A549 (cell line): ENCODE results near the gene CILP2. TPM values are rescaled to one million over a fixed set of nuclear protein-coding genes. Genes with fewer than 3 reads are reported as not detected.

Experiments
- ATAC-seq, 2 experiments: fragments of 200-7000 bp in 1 of 2; fragments of >200 bp in 1 of 2; cut with Nextera tagmentation in 1 of 2; cut with Tn5 transposase in 1 of 2; 3 replicates each; pipeline versions ENCODE4 v1.8.0 to v1.9.1; 2018 to 2020; ENCODE audit warnings: mild to moderate bottlenecking in 1 of 2, moderate library complexity in 1 of 2
- CTCF ChIA-PET: fragments of 300-600 bp; sonication (Branson Sonifier 250); formaldehyde crosslinking; extraction: SDS; loops from one replicate; lab custom pipeline; 2021; ENCODE audit warnings: antibody characterized with exemption, inconsistent platforms; lab: Yijun Ruan, JAX
- POLR2A ChIA-PET: fragments of 350-600 bp; formaldehyde crosslinking; extraction: SDS; loops from one replicate; lab custom pipeline; 2021; ENCODE audit warnings: antibody characterized with exemption, inconsistent platforms; lab: Yijun Ruan, JAX
- DNase-seq, 2 experiments: peaks; one replicate each; pipeline versions ENCODE4 v3.0.0 to v3.0.0-alpha.2; 2011 to 2016; ENCODE audit warnings: low read depth in 1 of 2, low spot score in 1 of 2
- FAIRE-seq: peaks from 2 replicates; lab custom pipeline; 2011; peaks lifted over from hg19 to GRCh38; lab: Jason Lieb, UNC
- H3K27ac ChIP-seq, 2 experiments: fragments of >200 bp; sonication (Bioruptor Twin); formaldehyde crosslinking; 3 replicates each; pipeline ENCODE4 v1.5.1; 2016 to 2017
- H3K4me1 ChIP-seq: fragments of >200 bp; sonication (Bioruptor Twin); formaldehyde crosslinking; 3 replicates; pipeline ENCODE4 v1.6.1; 2016
- H3K4me2 ChIP-seq: fragments of >200 bp; sonication (Bioruptor Twin); formaldehyde crosslinking; 3 replicates; pipeline ENCODE4 v1.6.1; 2016
- H3K4me3 ChIP-seq: fragments of >200 bp; sonication (Bioruptor Twin); formaldehyde crosslinking; 3 replicates; pipeline ENCODE4 v1.5.1; 2016
- H3K9me3 ChIP-seq: fragments of >200 bp; sonication (Bioruptor Twin); formaldehyde crosslinking; 3 replicates; pipeline ENCODE4 v1.6.1; 2016
- BHLHE40 ChIP-seq: IDR thresholded peaks from 2 replicates; pipeline ENCODE4 v1.6.1; 2012; ENCODE audit warnings: low read depth, low read length, inconsistent platforms
- CBX2 ChIP-seq: fragments of 200-600 bp; sonication (generic); IDR thresholded peaks from 2 replicates; pipeline ENCODE4 v1.6.1; 2016; ENCODE audit warnings: low read depth, mild to moderate bottlenecking, borderline replicate concordance
- EHF ChIP-seq: fragments of 250-450 bp; sonication (Bioruptor Pico); IDR thresholded peaks from 2 replicates; pipeline ENCODE4 v1.5.0; 2020; ENCODE audit warnings: mild to moderate bottlenecking
- EP300 ChIP-seq, 2 experiments: fragments of >200 bp; sonication (Bioruptor Twin); formaldehyde crosslinking; IDR thresholded peaks; 2 replicates in 1 of 2; 3 replicates in 1 of 2; pipeline ENCODE4 v1.6.1; 2016 to 2017
- ESRRA ChIP-seq: fragments of 150-350 bp; IDR thresholded peaks from 2 replicates; pipeline ENCODE4 v1.6.1; 2014; ENCODE audit warnings: mild to moderate bottlenecking, low read length, borderline replicate concordance
- FOSB ChIP-seq: fragments of 250-450 bp; sonication (Bioruptor Pico); IDR thresholded peaks from 2 replicates; pipeline ENCODE4 v1.5.0; 2020; ENCODE audit warnings: mild to moderate bottlenecking, moderate library complexity
- FOSL2 ChIP-seq, 2 experiments: fragments of 450-650 bp in 1 of 2; fragments of >200 bp in 1 of 2; sonication (Bioruptor Twin) in 1 of 2; formaldehyde crosslinking; IDR thresholded peaks; 2 replicates each; pipeline versions ENCODE4 v1.5.0 to v1.6.1; 2016 to 2020; ENCODE audit warnings: mild to moderate bottlenecking in 1 of 2, moderate library complexity in 1 of 2
- GATA3 ChIP-seq: IDR thresholded peaks from 2 replicates; pipeline ENCODE4 v1.6.1; 2012; ENCODE audit warnings: borderline replicate concordance
- HDAC2 ChIP-seq: fragments of 200-600 bp; sonication (generic); IDR thresholded peaks from 2 replicates; pipeline ENCODE4 v1.6.1; 2016
- HEYL ChIP-seq: fragments of 250-450 bp; sonication (Bioruptor Pico); IDR thresholded peaks from 2 replicates; pipeline ENCODE4 v1.8.0; 2021; ENCODE audit warnings: mild to moderate bottlenecking, moderate library complexity
- HOXA7 ChIP-seq: fragments of 250-450 bp; sonication (Bioruptor Pico); IDR thresholded peaks from 2 replicates; pipeline ENCODE4 v1.5.0; 2020; ENCODE audit warnings: mild to moderate bottlenecking, moderate library complexity
- HOXB13 ChIP-seq: fragments of 250-450 bp; sonication (Bioruptor Pico); IDR thresholded peaks from 2 replicates; pipeline ENCODE4 v1.5.0; 2020; ENCODE audit warnings: low read depth, mild to moderate bottlenecking, moderate library complexity
- KDM1A ChIP-seq: fragments of 200-600 bp; sonication (generic); IDR thresholded peaks from 2 replicates; pipeline ENCODE4 v1.6.1; 2016; ENCODE audit warnings: low read depth, mild to moderate bottlenecking
- MAZ ChIP-seq: fragments of 150-350 bp; IDR thresholded peaks from 2 replicates; pipeline ENCODE4 v1.6.1; 2014; ENCODE audit warnings: antibody characterized with exemption, low read depth, low read length, borderline replicate concordance
- NR3C1 ChIP-seq: fragments of >200 bp; sonication (Bioruptor Twin); formaldehyde crosslinking; IDR thresholded peaks from 3 replicates; pipeline ENCODE4 v1.6.1; 2017
- POLR2A ChIP-seq: IDR thresholded peaks from 2 replicates; pipeline ENCODE4 v1.6.1; 2012; ENCODE audit warnings: mild to moderate bottlenecking, low read length
- RARB ChIP-seq: fragments of 250-450 bp; sonication (Bioruptor Pico); IDR thresholded peaks from 2 replicates; pipeline ENCODE4 v1.8.0; 2021; ENCODE audit warnings: mild to moderate bottlenecking, moderate library complexity
- RNF2 ChIP-seq: fragments of 200-600 bp; sonication (generic); IDR thresholded peaks from 2 replicates; pipeline ENCODE4 v1.6.1; 2016; ENCODE audit warnings: low read depth, mild to moderate bottlenecking, antibody characterized with exemption, moderate library complexity, borderline replicate concordance
- SMC3 ChIP-seq: fragments of >200 bp; sonication (Bioruptor Twin); formaldehyde crosslinking; IDR thresholded peaks from 3 replicates; pipeline ENCODE4 v1.6.1; 2018; ENCODE audit warnings: inconsistent platforms
- SREBF2 ChIP-seq: fragments of 450-650 bp; IDR thresholded peaks from 2 replicates; pipeline ENCODE4 v1.6.1; 2014; ENCODE audit warnings: mild to moderate bottlenecking, moderate library complexity
- TFCP2L1 ChIP-seq: fragments of 250-450 bp; sonication (Bioruptor Pico); IDR thresholded peaks from 2 replicates; pipeline ENCODE4 v1.5.0; 2021; ENCODE audit warnings: mild to moderate bottlenecking
- USF2 ChIP-seq: fragments of 450-650 bp; IDR thresholded peaks from 2 replicates; pipeline ENCODE4 v1.6.1; 2014; ENCODE audit warnings: antibody characterized with exemption
- ZFP36 ChIP-seq: fragments of 450-650 bp; IDR thresholded peaks from 2 replicates; pipeline ENCODE4 v1.6.1; 2014; ENCODE audit warnings: borderline replicate concordance; ENCODE audit not compliant: partially characterized antibody
- ZNF302 ChIP-seq: fragments of 250-450 bp; sonication (Bioruptor Pico); IDR thresholded peaks from 2 replicates; pipeline ENCODE4 v1.9.0; 2021; ENCODE audit warnings: inconsistent platforms, mild to moderate bottlenecking, moderate library complexity
- WGBS: methylation state at CpG from one replicate; pipeline ENCODE4 v1.1.6; 2017; ENCODE audit errors: missing lambda C conversion rate; 5-methylcytosine and 5-hydroxymethylcytosine counted together
- polyA plus RNA-seq, 4 experiments: library from polyadenylated mRNA; depleted of rRNA in 3 of 4; stranded (reverse); fragments of >200 nt; fragmentation: RNase III in 1 of 4; extraction: RNeasy Plus Mini Kit Qiagen cat#74134 plus additional on column Dnase treatment in 1 of 4; gene quantifications; 2 replicates in 3 of 4; 3 replicates in 1 of 4; pipeline ENCODE4 v1.2.3, GENCODE V29; 2011 to 2017
- TF ChIP-seq, protein P1 (sequence below): fragments of >200 bp; sonication (Bioruptor Twin); formaldehyde crosslinking; IDR thresholded peaks from 3 replicates; pipeline ENCODE4 v1.6.1; 2016
- TF ChIP-seq, protein P2 (sequence below): IDR thresholded peaks from 2 replicates; pipeline ENCODE4 v1.6.1; 2012; ENCODE audit warnings: low read depth, borderline replicate concordance
- TF ChIP-seq, protein P3 (sequence below): fragments of 200-600 bp; sonication (generic); IDR thresholded peaks from 2 replicates; pipeline ENCODE4 v1.6.1; 2016; ENCODE audit warnings: antibody characterized with exemption, mild to moderate bottlenecking, moderate library complexity

The CILP2 gene
- polyA plus RNA-seq, 2 of the 4 experiments (the other 2 are of a cell fraction), result 0.17 TPM

DNA sequence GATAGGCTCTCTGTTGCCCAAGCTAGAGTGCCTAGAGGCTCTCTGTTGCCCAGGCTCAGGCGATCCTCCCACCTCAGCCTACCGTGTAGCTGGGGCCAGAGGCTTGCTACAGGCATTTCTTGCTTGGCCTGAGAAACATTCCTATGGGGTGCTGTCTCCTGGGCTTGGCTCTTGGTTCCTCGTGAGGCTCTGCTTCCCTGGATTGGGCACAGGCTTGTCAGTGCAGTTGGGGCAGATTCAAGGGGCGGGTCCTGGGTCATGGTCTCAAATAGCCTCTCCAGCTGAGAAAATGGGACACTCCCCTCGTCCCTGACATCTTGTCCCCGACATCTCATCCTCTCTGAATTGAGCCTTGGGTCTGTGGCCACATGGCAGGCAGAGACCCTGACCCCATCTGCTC lies 27.6 kb upstream of the CILP2 start:
- WGBS, result 58% methylated on average over 2 of the region's 6 CpGs

DNA sequence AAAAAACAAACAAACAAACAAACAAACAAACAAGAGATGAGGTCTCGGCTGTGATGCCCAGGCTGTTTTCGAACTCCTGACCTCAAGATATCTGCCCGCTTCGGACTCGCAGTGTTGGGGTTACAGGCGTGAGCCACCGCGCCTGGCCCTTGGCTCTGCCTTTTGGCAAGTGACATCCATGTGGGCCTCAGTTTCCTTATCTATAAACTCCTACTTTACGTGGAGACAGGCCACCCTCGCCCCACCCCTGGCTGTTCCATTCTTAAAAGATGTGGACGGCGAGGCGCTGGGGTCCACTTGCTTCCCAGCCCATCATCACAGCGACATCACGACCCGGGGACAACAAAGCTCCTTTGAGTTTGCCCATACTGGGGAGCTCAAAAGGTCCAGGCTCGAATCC lies 24.4 kb upstream of the CILP2 start:
- Histone ChIP-seq H3K4me3 (no peak overlapping the region), H3K27ac (no peak overlapping the region), H3K9me3 (no peaks in the 10 kb centered on the region), H3K4me1 (peaks cover 8% of the 10 kb centered on the region; the same call in 2 of the 3 replicates), H3K4me2 (no peak overlapping the region)
- TF ChIP-seq, protein P1, sequence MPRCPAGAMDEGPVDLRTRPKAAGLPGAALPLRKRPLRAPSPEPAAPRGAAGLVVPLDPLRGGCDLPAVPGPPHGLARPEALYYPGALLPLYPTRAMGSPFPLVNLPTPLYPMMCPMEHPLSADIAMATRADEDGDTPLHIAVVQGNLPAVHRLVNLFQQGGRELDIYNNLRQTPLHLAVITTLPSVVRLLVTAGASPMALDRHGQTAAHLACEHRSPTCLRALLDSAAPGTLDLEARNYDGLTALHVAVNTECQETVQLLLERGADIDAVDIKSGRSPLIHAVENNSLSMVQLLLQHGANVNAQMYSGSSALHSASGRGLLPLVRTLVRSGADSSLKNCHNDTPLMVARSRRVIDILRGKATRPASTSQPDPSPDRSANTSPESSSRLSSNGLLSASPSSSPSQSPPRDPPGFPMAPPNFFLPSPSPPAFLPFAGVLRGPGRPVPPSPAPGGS, result no peak
- TF ChIP-seq CBX2 (no peak), POLR2A (no peak), NR3C1 (no peak), EHF (CRISPR knock-in tag) (no peak), GATA3 (no peak), MAZ (no peak), HDAC2 (no peak), HOXA7 (no peak), RARB (CRISPR knock-in tag) (no peak), TFCP2L1 (no peak), BHLHE40 (no peak), HOXB13 (CRISPR knock-in tag) (no peak), RNF2 (no peak), EP300 (IDR thresholded peaks at IDR 0.05) (no peak), ESRRA (no peak), SREBF2 (no peak), ZNF302 (CRISPR knock-in tag) (no peak), USF2 (no peak)
- TF ChIP-seq, protein P2, sequence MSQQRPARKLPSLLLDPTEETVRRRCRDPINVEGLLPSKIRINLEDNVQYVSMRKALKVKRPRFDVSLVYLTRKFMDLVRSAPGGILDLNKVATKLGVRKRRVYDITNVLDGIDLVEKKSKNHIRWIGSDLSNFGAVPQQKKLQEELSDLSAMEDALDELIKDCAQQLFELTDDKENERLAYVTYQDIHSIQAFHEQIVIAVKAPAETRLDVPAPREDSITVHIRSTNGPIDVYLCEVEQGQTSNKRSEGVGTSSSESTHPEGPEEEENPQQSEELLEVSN, result no peak
- FAIRE-seq, result no peak
- CTCF ChIA-PET, result interaction anchor here (0.7 to 1.4 kb wide), 2 partner anchors 23 to 41 kb away, joined by 3 read pairs; no protein-coding TSS in a partner anchor
- no peak for ATAC-seq
- DNase-seq, result no peak
- POLR2A ChIA-PET, result no interaction called here
- 97% methylated on average over 17 of the region's 17 CpGs for WGBS

More for the DNA sequence above, 27.6 kb upstream of the CILP2 start:
- FAIRE-seq, result no peak
- TF ChIP-seq, protein P2, result no peak
- TF ChIP-seq NR3C1 (no peak), SMC3 (no peak), KDM1A (no peak), BHLHE40 (no peak), FOSL2 (IDR thresholded peaks at IDR 0.05) (no peak), FOSL2 (CRISPR knock-in tag; IDR thresholded peaks at IDR 0.05) (no peak), FOSB (CRISPR knock-in tag) (no peak), ZFP36 (no peak), HEYL (no peak), EP300 (IDR thresholded peaks at IDR 0.05) (no peak), USF2 (no peak)
- TF ChIP-seq, protein P3, sequence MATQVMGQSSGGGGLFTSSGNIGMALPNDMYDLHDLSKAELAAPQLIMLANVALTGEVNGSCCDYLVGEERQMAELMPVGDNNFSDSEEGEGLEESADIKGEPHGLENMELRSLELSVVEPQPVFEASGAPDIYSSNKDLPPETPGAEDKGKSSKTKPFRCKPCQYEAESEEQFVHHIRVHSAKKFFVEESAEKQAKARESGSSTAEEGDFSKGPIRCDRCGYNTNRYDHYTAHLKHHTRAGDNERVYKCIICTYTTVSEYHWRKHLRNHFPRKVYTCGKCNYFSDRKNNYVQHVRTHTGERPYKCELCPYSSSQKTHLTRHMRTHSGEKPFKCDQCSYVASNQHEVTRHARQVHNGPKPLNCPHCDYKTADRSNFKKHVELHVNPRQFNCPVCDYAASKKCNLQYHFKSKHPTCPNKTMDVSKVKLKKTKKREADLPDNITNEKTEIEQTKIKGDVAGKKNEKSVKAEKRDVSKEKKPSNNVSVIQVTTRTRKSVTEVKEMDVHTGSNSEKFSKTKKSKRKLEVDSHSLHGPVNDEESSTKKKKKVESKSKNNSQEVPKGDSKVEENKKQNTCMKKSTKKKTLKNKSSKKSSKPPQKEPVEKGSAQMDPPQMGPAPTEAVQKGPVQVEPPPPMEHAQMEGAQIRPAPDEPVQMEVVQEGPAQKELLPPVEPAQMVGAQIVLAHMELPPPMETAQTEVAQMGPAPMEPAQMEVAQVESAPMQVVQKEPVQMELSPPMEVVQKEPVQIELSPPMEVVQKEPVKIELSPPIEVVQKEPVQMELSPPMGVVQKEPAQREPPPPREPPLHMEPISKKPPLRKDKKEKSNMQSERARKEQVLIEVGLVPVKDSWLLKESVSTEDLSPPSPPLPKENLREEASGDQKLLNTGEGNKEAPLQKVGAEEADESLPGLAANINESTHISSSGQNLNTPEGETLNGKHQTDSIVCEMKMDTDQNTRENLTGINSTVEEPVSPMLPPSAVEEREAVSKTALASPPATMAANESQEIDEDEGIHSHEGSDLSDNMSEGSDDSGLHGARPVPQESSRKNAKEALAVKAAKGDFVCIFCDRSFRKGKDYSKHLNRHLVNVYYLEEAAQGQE, result no peak
- TF ChIP-seq, all 56 proteins: peak for 0
- no peak overlapping the region for H3K4me2 ChIP-seq
- H3K4me3 ChIP-seq, result no peak overlapping the region
- POLR2A ChIA-PET, result interaction anchor here (1.3 kb wide), 1 partner anchor 146 kb away, joined by 3 read pairs; no protein-coding TSS in a partner anchor
- ATAC-seq, result peak in 1 of 2 experiments; percentile 40; a peak in 3 of 6 replicates
- 0 out of 3 replicates have a peak, but pooled peaks cover 3% of the 10 kb centered on the region for H3K4me1 ChIP-seq
- no peak overlapping the region for H3K27ac ChIP-seq
- no peak for DNase-seq
- CTCF ChIA-PET, result interaction anchor here (2.9 kb wide), 1 partner anchor 20 kb away, joined by 13 read pairs; no protein-coding TSS in a partner anchor
- H3K9me3 ChIP-seq, result no peaks in the 10 kb centered on the region
